Tibial nerve (tissue), 4 donors: ENCODE results near the gene ASH1L. TPM values are rescaled to one million over a fixed set of nuclear protein-coding genes. Genes with fewer than 3 reads are reported as not detected.
"Not testable (repeated sequence)": the region's sequence is repeated elsewhere in the genome, so short reads cannot be mapped to it uniquely, and the experiment has no call there.

Experiments used
- DNase-seq, 2 donors: peaks; one replicate each; pipeline ENCODE4 v3.0.0-alpha.2; 2019; ENCODE audit warnings: low spot score in 2 of 2
- H3K27ac ChIP-seq, 4 donors: fragments of 200-600 bp; sonication (generic) in 3 of 4; one replicate each; pipeline ENCODE4 v1.5.1; 2017 to 2019; ENCODE audit warnings: mild to moderate bottlenecking in 1 of 4
- H3K27me3 ChIP-seq, 2 donors: fragments of 200-600 bp; sonication (generic) in 1 of 2; one replicate each; pipeline versions ENCODE4 v1.5.1 to v1.6.0; 2017 to 2019
- H3K36me3 ChIP-seq, 3 donors: fragments of 200-600 bp; sonication (generic); one replicate each; pipeline ENCODE4 v1.5.1; 2018 to 2019
- H3K4me1 ChIP-seq, 4 donors: fragments of 200-600 bp; sonication (generic) in 3 of 4; one replicate each; pipeline ENCODE4 v1.5.1; 2017 to 2019
- H3K4me3 ChIP-seq, 4 donors: fragments of 200-600 bp; sonication (generic) in 3 of 4; one replicate each; pipeline ENCODE4 v1.5.1; 2017 to 2019; ENCODE audit warnings: mild to moderate bottlenecking in 1 of 4, moderate library complexity in 1 of 4
- H3K9me3 ChIP-seq, 4 donors: fragments of 200-600 bp; sonication (generic) in 3 of 4; one replicate each; pipeline ENCODE4 v1.5.1; 2017 to 2019
- CTCF ChIP-seq, 5 experiments: fragments of 200-600 bp in 3 of 5; fragments of 450-650 bp in 2 of 5; sonication (generic) in 3 of 5; IDR thresholded peaks; one replicate each; pipeline ENCODE4 v1.5.1; 2016 to 2019; ENCODE audit warnings: antibody characterized with exemption in 5 of 5, mild to moderate bottlenecking in 3 of 5, moderate library complexity in 2 of 5
- EP300 ChIP-seq, 2 donors: sonication (generic); formaldehyde crosslinking; IDR thresholded peaks; one replicate each; pipeline ENCODE4 v1.6.1; 2017; ENCODE audit warnings: antibody characterized with exemption in 2 of 2, mild to moderate bottlenecking in 1 of 2
- POLR2A ChIP-seq, 2 donors: fragments of 450-650 bp; IDR thresholded peaks; one replicate each; pipeline ENCODE4 v1.6.1; 2017; ENCODE audit warnings: antibody characterized with exemption in 2 of 2, mild to moderate bottlenecking in 2 of 2, moderate library complexity in 2 of 2
- WGBS, 2 donors: methylation state at CpG; one replicate each; pipeline ENCODE4 v1.1.5; 2018; 5-methylcytosine and 5-hydroxymethylcytosine counted together
- total RNA-seq, 4 donors: library from RNA; depleted of rRNA; stranded (reverse); fragments of >200 nt; gene quantifications; one replicate each; pipeline ENCODE4 v1.1.0, GENCODE V29; 2016

Gene ASH1L
- total RNA-seq, 4 donors from 2014 or later = 73.7 to 99.6 (median 85.9) TPM

GRCh38 chr1:155518484-155518883, 44.1 kb downstream of the ASH1L start:
- Histone ChIP-seq H3K9me3 (no peaks in the 10 kb centered on the region), H3K27ac (no peak overlapping the region), H3K36me3 (peaks cover 0 to 22% (median 0%) of the 10 kb centered on the region in 3 donors), H3K4me3 (no peak overlapping the region), H3K27me3 (no peaks in the 10 kb centered on the region), H3K4me1 (peaks cover 0 to 33% (median 0%) of the 10 kb centered on the region in 4 donors)
- no peak for TF ChIP-seq POLR2A (IDR thresholded peaks at IDR 0.05)
- TF ChIP-seq CTCF (IDR thresholded peaks at IDR 0.05) = no peak
- no peak for TF ChIP-seq EP300 (IDR thresholded peaks at IDR 0.05)
- WGBS, 2 donors = 45 to 49% methylated on average over 4 of the region's 4 CpGs
- no peak for DNase-seq

- H3K36me3 ChIP-seq = peaks cover 0 to 32% (median 0%) of the 10 kb centered on the region in 3 donors
- 87 to 92% methylated on average over 14 of the region's 14 CpGs for WGBS, 2 donors
- no peak for TF ChIP-seq EP300 (IDR thresholded peaks at IDR 0.05)
- TF ChIP-seq CTCF (IDR thresholded peaks at IDR 0.05) = no peak
- TF ChIP-seq POLR2A (IDR thresholded peaks at IDR 0.05) = no peak
Observed at GRCh38 chr1:155514582-155515187, 47.9 kb downstream of the ASH1L start.

GRCh38 chr1:155513300-155513916, 49.2 kb downstream of the ASH1L start:
- no peaks in the 10 kb centered on the region for H3K9me3 ChIP-seq
- TF ChIP-seq EP300 (IDR thresholded peaks at IDR 0.05) = no peak
- no peak for TF ChIP-seq POLR2A (IDR thresholded peaks at IDR 0.05)
- WGBS, 2 donors = 91 to 94% methylated on average over 3 of the region's 3 CpGs

More at GRCh38 chr1:155514582-155515187, 47.9 kb downstream of the ASH1L start:
- Histone ChIP-seq H3K27me3 (no peaks in the 10 kb centered on the region), H3K4me3 (no peak overlapping the region), H3K9me3 (no peaks in the 10 kb centered on the region), H3K4me1 (peaks cover 0 to 34% (median 0%) of the 10 kb centered on the region in 4 donors), H3K27ac (no peak overlapping the region)
- no peak for DNase-seq

GRCh38 chr1:155511385-155511784, 51.2 kb downstream of the ASH1L start:
- DNase-seq, H3K27ac ChIP-seq, H3K4me3 ChIP-seq, H3K27me3 ChIP-seq, H3K9me3 ChIP-seq: not testable (repeated sequence)
- Histone ChIP-seq H3K36me3 (peaks cover 0 to 22% (median 0%) of the 10 kb centered on the region in 3 donors), H3K4me1 (peaks cover 0 to 43% (median 10%) of the 10 kb centered on the region in 4 donors)
- 81 to 89% methylated on average over 6 of the region's 6 CpGs for WGBS, 2 donors

More at GRCh38 chr1:155513300-155513916, 49.2 kb downstream of the ASH1L start:
- H3K27ac ChIP-seq = no peak overlapping the region
- no peak overlapping the region for H3K4me3 ChIP-seq
- peaks cover 0 to 34% (median 3%) of the 10 kb centered on the region in 4 donors for H3K4me1 ChIP-seq
- H3K27me3 ChIP-seq = no peaks in the 10 kb centered on the region
- peaks cover 0 to 22% (median 0%) of the 10 kb centered on the region in 3 donors for H3K36me3 ChIP-seq
- DNase-seq = no peak

- Histone ChIP-seq H3K27ac (no peak overlapping the region), H3K36me3 (peaks cover 0 to 22% (median 0%) of the 10 kb centered on the region in 3 donors), H3K27me3 (no peaks in the 10 kb centered on the region), H3K4me1 (peaks cover 0 to 40% (median 10%) of the 10 kb centered on the region in 4 donors), H3K4me3 (no peak overlapping the region), H3K9me3 (no peaks in the 10 kb centered on the region)
- DNase-seq = no peak
- WGBS, 2 donors = 86 to 89% methylated on average over 2 of the region's 2 CpGs
- no peak for TF ChIP-seq EP300 (IDR thresholded peaks at IDR 0.05)
- TF ChIP-seq POLR2A (IDR thresholded peaks at IDR 0.05) = no peak
- TF ChIP-seq CTCF (IDR thresholded peaks at IDR 0.05) = no peak
Observed at GRCh38 chr1:155509064-155509463, 53.5 kb downstream of the ASH1L start.

- no peak for DNase-seq
- TF ChIP-seq CTCF (IDR thresholded peaks at IDR 0.05) (no peak), POLR2A (IDR thresholded peaks at IDR 0.05) (no peak), EP300 (IDR thresholded peaks at IDR 0.05) (no peak)
- H3K27ac ChIP-seq = peak overlapping the region in 2 of 4 donors; percentile 13 to 61
- peaks cover 0 to 16% (median 0%) of the 10 kb centered on the region in 3 donors for H3K36me3 ChIP-seq
- H3K27me3 ChIP-seq = no peaks in the 10 kb centered on the region
- no peaks in the 10 kb centered on the region for H3K9me3 ChIP-seq
- WGBS, 2 donors = 12 to 19% methylated on average over 2 of the region's 2 CpGs
- H3K4me3 ChIP-seq = no peak overlapping the region
- peaks cover 0 to 45% (median 10%) of the 10 kb centered on the region in 4 donors for H3K4me1 ChIP-seq
Observed at GRCh38 chr1:155507945-155508344, 54.7 kb downstream of the ASH1L start.

GRCh38 chr1:155505963-155506362, 56.6 kb downstream of the ASH1L start:
- not testable (repeated sequence) for H3K4me3 ChIP-seq, H3K27me3 ChIP-seq, H3K9me3 ChIP-seq, H3K36me3 ChIP-seq, DNase-seq, H3K27ac ChIP-seq
- peaks cover 0 to 44% (median 10%) of the 10 kb centered on the region in 4 donors for H3K4me1 ChIP-seq
- WGBS, 2 donors = 94 to 99% methylated on average over 3 of the region's 3 CpGs
